Large intestine (tissue), 3 donors: Measurements from ENCODE around the gene DHX58. TPM values are rescaled to one million over a fixed set of nuclear protein-coding genes. Genes with fewer than 3 reads are reported as not detected.

Source experiments
- DNase-seq, 2 donors: peaks; one replicate each; pipeline versions ENCODE4 v3.0.0 to v3.0.0-alpha.2; 2013
- H3K27ac ChIP-seq: one replicate; pipeline ENCODE4 v1.5.1; 2013; ENCODE audit warnings: low read length
- H3K27me3 ChIP-seq: 2 replicates; pipeline ENCODE4 v1.6.1; 2013; ENCODE audit warnings: low read length; ENCODE audit not compliant: control insufficient read depth, insufficient read depth
- H3K36me3 ChIP-seq: 2 replicates; pipeline ENCODE4 v1.6.1; 2013; ENCODE audit warnings: low read length; ENCODE audit not compliant: control insufficient read depth, insufficient read depth
- H3K4me1 ChIP-seq: one replicate; pipeline ENCODE4 v1.6.1; 2013; ENCODE audit warnings: low read length; ENCODE audit not compliant: control insufficient read depth, insufficient read depth
- H3K4me3 ChIP-seq: one replicate; pipeline ENCODE4 v1.5.1; 2013; ENCODE audit warnings: low read length
- H3K9me3 ChIP-seq: one replicate; pipeline ENCODE4 v1.6.1; 2013; ENCODE audit warnings: mild to moderate bottlenecking, low read depth, low read length, moderate library complexity; ENCODE audit not compliant: control insufficient read depth
- WGBS: methylation state at CpG from one replicate; pipeline ENCODE4 v1.1.5; 2013; ENCODE audit warnings: low lambda C conversion rate; ENCODE audit not compliant: insufficient coverage; 5-methylcytosine and 5-hydroxymethylcytosine counted together
- polyA plus RNA-seq: library from polyadenylated mRNA; unstranded; fragments of 120-200 nt; gene quantifications from one replicate; pipeline ENCODE4 v1.2.1, GENCODE V29; 2013

DHX58 gene
- polyA plus RNA-seq, 1 donor, result 11.8 TPM

- Histone ChIP-seq H3K27me3 (no peaks in the 10 kb centered on the region), H3K27ac (no peak overlapping the region), H3K4me1 (peaks cover 25% of the 10 kb centered on the region), H3K36me3 (peaks cover 39% of the 10 kb centered on the region), H3K4me3 (no peak overlapping the region), H3K9me3 (no peaks in the 10 kb centered on the region)
- no peak for DNase-seq
- WGBS, result 80% methylated on average over 1 of the region's 2 CpGs
These were observed 6.0 kb upstream of the DHX58 start for GRCh38 chr17:42118545-42118944.

GRCh38 chr17:42118126-42118510 lies 5.6 kb upstream of the DHX58 start:
- peaks cover 43% of the 10 kb centered on the region for H3K36me3 ChIP-seq

GRCh38 chr17:42117397-42118125 lies 5.0 kb upstream of the DHX58 start:
- no peak for DNase-seq
- Histone ChIP-seq H3K9me3 (no peaks in the 10 kb centered on the region), H3K27me3 (no peaks in the 10 kb centered on the region), H3K4me3 (no peak overlapping the region), H3K27ac (no peak overlapping the region), H3K36me3 (peaks cover 44% of the 10 kb centered on the region), H3K4me1 (peaks cover 25% of the 10 kb centered on the region)
- WGBS, result no CpG with 5 or more reads among the region's 30 CpGs

More at GRCh38 chr17:42118126-42118510, 5.6 kb upstream of the DHX58 start:
- no CpG with 5 or more reads among the region's 4 CpGs for WGBS
- peaks cover 26% of the 10 kb centered on the region for H3K4me1 ChIP-seq
- no peak overlapping the region for H3K4me3 ChIP-seq
- H3K9me3 ChIP-seq, result no peaks in the 10 kb centered on the region
- no peak overlapping the region for H3K27ac ChIP-seq
- no peak for DNase-seq
- H3K27me3 ChIP-seq, result no peaks in the 10 kb centered on the region

GRCh38 chr17:42116705-42117396 lies 4.3 kb upstream of the DHX58 start:
- Histone ChIP-seq H3K27ac (no peak overlapping the region), H3K4me1 (peaks cover 20% of the 10 kb centered on the region)

GRCh38 chr17:42114118-42114517 lies 1.6 kb upstream of the DHX58 start:
- H3K27ac ChIP-seq, result no peak overlapping the region

More at GRCh38 chr17:42116705-42117396, 4.3 kb upstream of the DHX58 start:
- H3K4me3 ChIP-seq, result no peak overlapping the region
- no peaks in the 10 kb centered on the region for H3K9me3 ChIP-seq
- peaks cover 44% of the 10 kb centered on the region for H3K36me3 ChIP-seq
- DNase-seq, result peak; percentile 69 to 73
- H3K27me3 ChIP-seq, result no peaks in the 10 kb centered on the region
- no CpG with 5 or more reads among the region's 18 CpGs for WGBS

GRCh38 chr17:42113293-42114069 lies 967 bp upstream of the DHX58 start:
- Histone ChIP-seq H3K27me3 (no peaks in the 10 kb centered on the region), H3K4me3 (no peak overlapping the region), H3K4me1 (peaks cover 16% of the 10 kb centered on the region), H3K27ac (peak overlapping the region; percentile 68), H3K9me3 (no peaks in the 10 kb centered on the region), H3K36me3 (peaks cover 41% of the 10 kb centered on the region)
- DNase-seq, result no peak
- WGBS, result no CpG with 5 or more reads among the region's 28 CpGs

More at GRCh38 chr17:42114118-42114517, 1.6 kb upstream of the DHX58 start:
- no peaks in the 10 kb centered on the region for H3K27me3 ChIP-seq
- no peaks in the 10 kb centered on the region for H3K9me3 ChIP-seq
- H3K4me1 ChIP-seq, result peaks cover 16% of the 10 kb centered on the region
- H3K4me3 ChIP-seq, result no peak overlapping the region
- no CpG with 5 or more reads among the region's 9 CpGs for WGBS
- no peak for DNase-seq
- peaks cover 45% of the 10 kb centered on the region for H3K36me3 ChIP-seq

GRCh38 chr17:42111871-42112551 lies 503 bp downstream of the DHX58 start:
- Histone ChIP-seq H3K27me3 (no peaks in the 10 kb centered on the region), H3K4me3 (peak overlapping the region; percentile 43), H3K4me1 (peaks cover 25% of the 10 kb centered on the region), H3K9me3 (no peaks in the 10 kb centered on the region), H3K27ac (peak overlapping the region; percentile 68), H3K36me3 (peaks cover 28% of the 10 kb centered on the region)
- DNase-seq, result peak; percentile 46 to 74
- WGBS, result no CpG with 5 or more reads among the region's 12 CpGs

GRCh38 chr17:42111265-42111636 lies 1.3 kb downstream of the DHX58 start:
- Histone ChIP-seq H3K4me3 (no peak overlapping the region), H3K27ac (peak overlapping the region; percentile 68)

GRCh38 chr17:42110301-42111264 lies 1.9 kb downstream of the DHX58 start:
- Histone ChIP-seq H3K9me3 (no peaks in the 10 kb centered on the region), H3K36me3 (peaks cover 22% of the 10 kb centered on the region), H3K4me3 (no peak overlapping the region), H3K27me3 (no peaks in the 10 kb centered on the region), H3K27ac (no peak overlapping the region), H3K4me1 (peaks cover 26% of the 10 kb centered on the region)
- WGBS, result no CpG with 5 or more reads among the region's 18 CpGs
- DNase-seq, result no peak

More at GRCh38 chr17:42111265-42111636, 1.3 kb downstream of the DHX58 start:
- WGBS, result no CpG with 5 or more reads among the region's 11 CpGs
- peaks cover 26% of the 10 kb centered on the region for H3K4me1 ChIP-seq
- no peak for DNase-seq
- no peaks in the 10 kb centered on the region for H3K27me3 ChIP-seq
- peaks cover 28% of the 10 kb centered on the region for H3K36me3 ChIP-seq
- no peaks in the 10 kb centered on the region for H3K9me3 ChIP-seq
